Glutamatergic neuron (in vitro differentiated cells): ENCODE measurements around the gene CSNK1G3. TPM values are rescaled to one million over a fixed set of nuclear protein-coding genes. Genes with fewer than 3 reads are reported as not detected.
"Not testable (repeated sequence)": the region's sequence is repeated elsewhere in the genome, so short reads cannot be mapped to it uniquely, and the experiment has no call there.

Source experiments
- DNase-seq: peaks from one replicate; pipeline ENCODE4 v3.0.0; 2022
- H3K27ac Mint-ChIP-seq: one replicate; pipeline ENCODE4 v1.8.0; 2020; ENCODE audit warnings: mild to moderate bottlenecking, mixed read lengths, inconsistent platforms; ENCODE audit not compliant: unreplicated experiment
- H3K27me3 Mint-ChIP-seq: one replicate; pipeline ENCODE4 v1.8.0; 2020; ENCODE audit warnings: mild to moderate bottlenecking, moderate library complexity, mixed read lengths, inconsistent platforms; ENCODE audit not compliant: unreplicated experiment
- H3K36me3 Mint-ChIP-seq: one replicate; pipeline ENCODE4 v1.8.0; 2020; ENCODE audit warnings: mild to moderate bottlenecking, mixed read lengths, inconsistent platforms; ENCODE audit not compliant: unreplicated experiment
- H3K4me1 Mint-ChIP-seq: one replicate; pipeline ENCODE4 v1.8.0; 2020; ENCODE audit warnings: mild to moderate bottlenecking, low read depth, mixed read lengths, inconsistent platforms; ENCODE audit not compliant: unreplicated experiment
- H3K4me3 Mint-ChIP-seq: one replicate; pipeline ENCODE4 v1.8.0; 2020; ENCODE audit warnings: mild to moderate bottlenecking, mixed read lengths, inconsistent platforms; ENCODE audit not compliant: unreplicated experiment
- H3K9me3 Mint-ChIP-seq: one replicate; pipeline ENCODE4 v1.8.0; 2020; ENCODE audit warnings: mild to moderate bottlenecking, moderate library complexity, mixed read lengths, inconsistent platforms; ENCODE audit not compliant: unreplicated experiment
- CTCF ChIP-seq: fragments of 200-600 bp; sonication (generic); IDR thresholded peaks from one replicate; pipeline ENCODE4 v1.5.0; 2021; ENCODE audit not compliant: partially characterized antibody, unreplicated experiment
- total RNA-seq: library from RNA; stranded (reverse); fragmentation: NEBNext Ultra II Directional; extraction: Animal tissue kit (Norgen Biotek cat#: 25700); gene quantifications from one replicate; pipeline ENCODE4 v1.2.1, GENCODE V29; 2021; ENCODE audit not compliant: unreplicated experiment

CSNK1G3 gene
- total RNA-seq, 1 donor from 2014 or later = 40.2 TPM

GRCh38 chr5:123626051-123626450 lies 114.1 kb downstream of the CSNK1G3 start:
- Mint-ChIP-seq H3K4me3 (no peak overlapping the region), H3K27ac (no peak overlapping the region), H3K4me1 (no peaks in the 10 kb centered on the region), H3K36me3 (peaks cover 31% of the 10 kb centered on the region), H3K9me3 (peaks cover 21% of the 10 kb centered on the region), H3K27me3 (peaks cover 3% of the 10 kb centered on the region)
- TF ChIP-seq CTCF = no peak
- DNase-seq = no peak

- peaks cover 31% of the 10 kb centered on the region for H3K36me3 Mint-ChIP-seq
- H3K27ac Mint-ChIP-seq = no peak overlapping the region
- peaks cover 27% of the 10 kb centered on the region for H3K9me3 Mint-ChIP-seq
Observed at GRCh38 chr5:123628860-123629544, 117.0 kb downstream of the CSNK1G3 start.

DNA sequence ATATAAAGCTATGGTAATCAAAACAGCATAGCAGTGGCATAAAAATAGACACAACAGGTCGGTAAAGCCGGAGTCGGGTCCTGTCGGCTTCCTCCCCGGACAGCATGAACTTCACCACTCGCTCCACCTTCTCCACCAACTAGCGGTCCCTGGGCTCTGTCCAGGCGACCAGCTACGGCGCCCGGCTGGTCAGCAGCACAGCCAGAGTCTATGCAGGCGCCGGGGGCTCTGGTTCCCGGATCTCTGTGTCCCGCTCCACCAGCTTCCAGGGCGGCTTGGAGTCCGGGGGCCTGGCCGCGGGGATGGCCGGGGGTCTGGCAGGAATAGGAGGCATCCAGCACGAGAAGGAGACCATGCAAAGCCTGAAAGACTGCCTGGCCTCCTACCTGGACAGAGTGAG lies 124.0 kb downstream of the CSNK1G3 start:
- H3K4me1 Mint-ChIP-seq = no peaks in the 10 kb centered on the region
- peaks cover 3% of the 10 kb centered on the region for H3K27me3 Mint-ChIP-seq
- no peak for TF ChIP-seq CTCF
- DNase-seq = no peak
- H3K9me3 Mint-ChIP-seq = peaks cover 7% of the 10 kb centered on the region
- no peak overlapping the region for H3K27ac Mint-ChIP-seq
- peaks cover 4% of the 10 kb centered on the region for H3K36me3 Mint-ChIP-seq
- no peak overlapping the region for H3K4me3 Mint-ChIP-seq

More at GRCh38 chr5:123628860-123629544, 117.0 kb downstream of the CSNK1G3 start:
- no peak for TF ChIP-seq CTCF
- H3K27me3 Mint-ChIP-seq = peaks cover 3% of the 10 kb centered on the region
- DNase-seq = no peak
- no peaks in the 10 kb centered on the region for H3K4me1 Mint-ChIP-seq
- H3K4me3 Mint-ChIP-seq = no peak overlapping the region

- H3K36me3 Mint-ChIP-seq, H3K27ac Mint-ChIP-seq, H3K4me3 Mint-ChIP-seq, DNase-seq, H3K27me3 Mint-ChIP-seq, H3K4me1 Mint-ChIP-seq, H3K9me3 Mint-ChIP-seq: not testable (repeated sequence)
Observed at GRCh38 chr5:123637028-123637427, 125.1 kb downstream of the CSNK1G3 start.

GRCh38 chr5:123639244-123639643 lies 127.3 kb downstream of the CSNK1G3 start:
- H3K4me1 Mint-ChIP-seq = no peaks in the 10 kb centered on the region
- no peak overlapping the region for H3K27ac Mint-ChIP-seq
- H3K4me3 Mint-ChIP-seq = no peak overlapping the region
- H3K27me3 Mint-ChIP-seq = peaks cover 3% of the 10 kb centered on the region
- no peak for TF ChIP-seq CTCF
- no peak for DNase-seq
- H3K36me3 Mint-ChIP-seq = peaks cover 4% of the 10 kb centered on the region
- H3K9me3 Mint-ChIP-seq = peaks cover 1% of the 10 kb centered on the region
